ENCODE data around the gene CPEB3. TPM values are rescaled to one million over a fixed set of nuclear protein-coding genes. Genes with fewer than 3 reads are reported as not detected.

CPEB3 gene
- total and polyA plus RNA-seq, 9 of the 15 experiments (the other 6 are each of a cell fraction or from before 2014, with no cell fraction given) = 0.15 to 1.2 (median 0.51) TPM

- no peak for TF ChIP-seq CCNT2 (IDR thresholded peaks at IDR 0.05; ENCODE audit: borderline replicate concordance, extremely low read depth, insufficient read length, low read depth, low read length)
- TF ChIP-seq ZNF407 (IDR thresholded peaks at IDR 0.05; ENCODE audit: low read depth) = no peak
- peak; percentile 59 to 78; a peak in 2 of 4 replicates for TF ChIP-seq UBTF (IDR thresholded peaks at IDR 0.05; ENCODE audit: borderline replicate concordance in 1 of 2, low read depth in 2 of 2, low read length in 2 of 2)
- no peak for TF ChIP-seq ADNP (tag; IDR thresholded peaks at IDR 0.05)
- TF ChIP-seq PRMT5 (CRISPR knock-in tag; IDR thresholded peaks at IDR 0.05) = peak; percentile 43; the same call in 1 of the 2 replicates
- no peak for TF ChIP-seq PYGO2 (tag; IDR thresholded peaks at IDR 0.05)
- TF ChIP-seq TCF7 (IDR thresholded peaks at IDR 0.05; ENCODE audit: borderline replicate concordance) = no peak
- TF ChIP-seq ZFP36 (IDR thresholded peaks at IDR 0.05; ENCODE audit: low read depth, low read length, partially characterized antibody) = peak; percentile 7
- TF ChIP-seq HDAC6 (IDR thresholded peaks at IDR 0.05; ENCODE audit: low read depth, low read length) = no peak
- peak; percentile 79 for TF ChIP-seq ZNF740 (CRISPR knock-in tag; IDR thresholded peaks at IDR 0.05)
- 0 out of 4 replicates have a peak, but pooled peaks of 1 of the 2 experiments have one; percentile 19 for TF ChIP-seq ZNF740 (tag; IDR thresholded peaks at IDR 0.05)
- TF ChIP-seq GABPA (tag; conservative IDR thresholded peaks at IDR 0.05; ENCODE audit: low read depth) = peak; percentile 84
- TF ChIP-seq HINFP (tag; conservative IDR thresholded peaks at IDR 0.05; ENCODE audit: low read depth) = no peak
Observed at GRCh38 chr10:92290837-92291615, at the start of gene CPEB3, which contains the start of gene MARCHF5 (continued).

Data from K562 (cell line).